Brain pericyte (primary cell): Measurements from ENCODE around the gene POLR3G.

Experiments
- DNase-seq: peaks from one replicate; pipeline ENCODE4 v3.0.0-alpha.2; 2012; ENCODE audit warnings: low read depth, low spot score

The POLR3G gene

GRCh38 chr5:90503596-90503995, 28.9 kb downstream of the POLR3G start:
- no peak for DNase-seq

DNA sequence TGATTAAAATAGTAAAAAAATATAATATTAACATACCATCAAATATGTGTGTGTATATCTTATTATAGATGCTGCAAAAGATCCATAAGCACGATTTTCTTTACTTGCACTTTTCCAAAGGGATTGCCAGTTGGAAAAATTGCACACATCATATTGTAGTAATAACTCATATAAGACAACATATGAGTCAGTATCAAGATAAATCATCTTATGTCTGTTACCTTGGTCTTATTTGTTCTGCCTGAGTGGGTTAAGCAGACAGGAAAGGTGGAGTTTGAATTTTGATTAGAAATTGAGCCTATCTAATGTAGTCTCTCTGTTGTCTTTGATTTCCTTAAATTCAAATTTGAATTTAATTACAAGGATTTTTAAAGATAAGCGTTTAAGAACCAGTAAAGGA, 30.1 kb downstream of the POLR3G start:
- no peak for DNase-seq

DNA sequence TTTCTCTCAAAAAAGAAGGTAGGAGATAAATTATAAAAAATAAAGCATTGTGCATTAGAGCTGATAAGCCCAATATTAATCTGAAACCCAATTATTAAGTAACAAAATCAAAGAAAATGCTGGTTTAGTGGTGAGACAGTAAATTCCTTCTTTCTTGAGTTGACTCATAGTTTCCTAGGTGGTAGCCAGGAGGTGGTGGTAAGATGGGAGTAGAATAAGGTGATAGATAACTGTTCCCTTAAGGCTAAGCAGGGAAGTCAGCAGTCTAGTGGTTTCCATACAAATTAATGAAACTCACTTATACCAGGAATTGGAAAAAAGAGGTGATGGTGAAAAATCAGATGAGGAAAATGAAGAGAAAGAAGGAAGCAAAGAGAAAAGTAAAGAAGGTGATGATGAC, 31.6 kb downstream of the POLR3G start:
- DNase-seq, result no peak

DNA sequence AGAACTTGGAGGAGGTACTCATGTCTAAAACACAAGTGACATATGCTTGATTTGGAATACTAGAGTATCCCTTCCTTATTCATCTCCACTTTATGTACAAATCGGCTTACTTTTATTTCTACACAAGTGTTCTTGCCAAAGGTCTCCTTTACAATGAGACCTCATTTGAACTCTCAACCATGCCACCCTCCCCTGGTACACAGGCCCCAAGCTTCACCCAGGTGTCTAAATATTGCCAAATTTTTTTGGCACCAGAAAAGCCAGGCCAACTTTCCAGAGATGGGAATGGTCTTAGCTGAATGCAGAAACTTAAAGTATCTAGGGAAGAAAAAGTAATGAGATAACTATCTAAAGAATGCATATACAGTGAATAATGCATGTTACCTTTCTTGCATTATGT, 35.8 kb downstream of the POLR3G start:
- no peak for DNase-seq

DNA sequence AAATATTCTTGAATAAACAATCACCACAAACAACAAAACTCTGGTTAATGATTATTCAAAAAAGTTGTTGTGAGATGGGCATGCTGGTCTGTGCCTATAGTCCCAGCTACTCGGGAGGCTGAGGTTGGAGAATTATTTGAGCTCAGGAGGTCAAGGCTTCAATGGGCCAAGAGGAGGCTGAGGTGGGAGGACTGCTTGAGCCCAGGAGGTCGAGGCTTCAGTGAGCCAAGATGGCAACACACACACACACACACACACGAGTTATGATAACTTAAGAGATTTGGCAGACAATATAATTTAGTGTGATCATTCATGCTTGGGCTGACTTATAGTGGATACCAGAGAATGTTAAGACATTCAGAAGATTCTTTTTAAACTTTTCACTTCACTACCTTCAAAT, 39.9 kb downstream of the POLR3G start:
- DNase-seq, result no peak

DNA sequence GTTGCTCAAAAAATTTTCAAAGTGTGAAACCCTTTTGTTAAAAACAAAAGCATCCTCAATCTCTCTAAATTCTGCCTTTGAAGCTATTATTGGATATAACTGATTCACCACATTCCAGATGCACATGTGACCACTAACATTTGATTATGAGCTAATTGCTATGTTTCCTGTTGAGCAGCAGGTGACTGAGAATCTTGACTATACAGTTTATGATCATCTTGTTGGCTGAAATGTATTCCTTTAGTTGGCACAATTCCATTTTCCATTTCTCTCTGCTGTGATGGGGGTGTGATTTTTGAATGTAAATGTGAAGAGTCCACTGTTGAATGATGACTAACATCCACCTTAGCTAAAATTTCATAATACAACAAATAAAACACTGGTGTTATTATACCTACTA, 44.0 kb downstream of the POLR3G start:
- no peak for DNase-seq

DNA sequence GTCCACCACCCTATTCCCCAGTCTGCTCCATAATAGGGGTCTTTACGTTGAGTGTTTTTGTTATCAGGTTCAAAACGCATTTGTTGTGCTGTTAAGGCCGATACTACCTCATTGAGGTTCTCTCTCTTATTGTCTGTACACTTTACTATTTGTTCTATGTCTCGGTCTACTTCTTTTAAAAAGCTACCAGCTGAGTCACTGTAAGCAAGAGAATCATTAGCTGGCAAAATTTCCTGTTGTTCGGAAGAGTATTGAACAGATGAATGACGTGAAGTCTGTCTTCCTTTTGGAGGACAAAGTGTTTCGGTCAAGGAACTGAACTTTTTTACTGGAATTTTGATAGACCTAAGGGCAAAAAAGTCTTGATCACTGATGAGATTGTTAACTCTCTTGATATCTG, 44.4 kb downstream of the POLR3G start:
- DNase-seq, result no peak

GRCh38 chr5:90528601-90529193, 54.0 kb downstream of the POLR3G start:
- no peak for DNase-seq

- DNase-seq, result peak; percentile 90
These were observed 54.7 kb downstream of the POLR3G start, which contains the start of gene LYSMD3 for GRCh38 chr5:90529194-90529938. TSS of gene LYSMD3 (minus strand) at chr5:90529584. CDS start at chr5:90525289, 4,295 bp downstream.

DNA sequence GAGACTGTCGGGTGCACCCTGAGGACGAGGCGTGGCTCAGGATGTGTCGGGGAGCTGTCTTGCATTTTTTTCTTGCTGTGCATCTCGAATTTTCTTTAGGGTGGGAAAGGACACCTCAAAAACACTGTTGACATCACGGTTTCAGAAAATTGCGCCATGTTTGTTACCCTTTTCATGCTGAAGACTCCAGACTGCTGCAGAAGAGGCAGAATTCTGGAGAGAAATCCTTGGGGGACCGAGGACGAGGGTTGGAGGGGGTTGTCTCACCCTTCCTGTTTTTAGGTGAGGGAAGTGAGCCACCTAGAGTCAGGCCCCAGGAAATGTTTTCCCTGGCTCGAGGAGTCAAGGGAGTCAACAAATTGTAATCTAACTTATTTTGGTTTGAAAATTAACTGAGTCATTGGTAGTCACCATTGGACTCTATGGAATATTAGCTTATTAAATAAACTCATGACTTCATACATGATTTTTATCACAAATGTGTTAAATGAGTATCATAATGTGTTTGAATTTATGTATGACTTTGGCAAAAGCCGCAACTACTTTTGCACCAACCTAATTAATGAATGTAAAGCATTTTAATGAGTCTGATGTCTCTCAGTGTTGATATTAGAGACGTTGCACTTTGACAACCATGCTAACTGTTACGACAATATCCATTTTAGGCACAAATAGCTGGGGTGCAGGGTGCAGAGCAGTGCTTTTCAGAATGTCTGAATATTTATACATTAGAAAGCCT, 55.4 kb downstream of the POLR3G start:
- no peak for DNase-seq

- DNase-seq, result no peak
These were observed 56.2 kb downstream of the POLR3G start for GRCh38 chr5:90530736-90531487.

DNA sequence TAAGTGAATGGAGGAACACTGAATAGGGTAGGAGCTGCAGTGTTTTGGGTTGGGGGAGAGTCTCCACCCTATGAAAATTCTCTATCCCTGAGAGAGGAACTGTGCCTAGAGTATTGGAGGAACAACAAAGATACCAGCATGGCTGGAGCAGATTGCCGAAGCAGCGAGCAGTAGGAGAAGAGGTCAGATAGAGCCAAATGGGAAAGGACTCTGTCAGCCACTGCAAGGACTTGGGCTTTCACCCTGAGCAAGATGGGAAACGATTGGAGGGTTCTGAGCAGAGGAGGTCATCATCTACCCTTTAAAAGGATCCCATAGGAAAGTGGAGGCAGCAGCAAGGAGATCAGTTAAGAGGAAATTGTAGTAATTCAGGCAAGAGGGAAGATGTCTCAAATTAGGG, 59.1 kb downstream of the POLR3G start:
- DNase-seq, result no peak

- no peak for DNase-seq
These were observed 60.3 kb downstream of the POLR3G start for GRCh38 chr5:90534922-90535321.

DNA sequence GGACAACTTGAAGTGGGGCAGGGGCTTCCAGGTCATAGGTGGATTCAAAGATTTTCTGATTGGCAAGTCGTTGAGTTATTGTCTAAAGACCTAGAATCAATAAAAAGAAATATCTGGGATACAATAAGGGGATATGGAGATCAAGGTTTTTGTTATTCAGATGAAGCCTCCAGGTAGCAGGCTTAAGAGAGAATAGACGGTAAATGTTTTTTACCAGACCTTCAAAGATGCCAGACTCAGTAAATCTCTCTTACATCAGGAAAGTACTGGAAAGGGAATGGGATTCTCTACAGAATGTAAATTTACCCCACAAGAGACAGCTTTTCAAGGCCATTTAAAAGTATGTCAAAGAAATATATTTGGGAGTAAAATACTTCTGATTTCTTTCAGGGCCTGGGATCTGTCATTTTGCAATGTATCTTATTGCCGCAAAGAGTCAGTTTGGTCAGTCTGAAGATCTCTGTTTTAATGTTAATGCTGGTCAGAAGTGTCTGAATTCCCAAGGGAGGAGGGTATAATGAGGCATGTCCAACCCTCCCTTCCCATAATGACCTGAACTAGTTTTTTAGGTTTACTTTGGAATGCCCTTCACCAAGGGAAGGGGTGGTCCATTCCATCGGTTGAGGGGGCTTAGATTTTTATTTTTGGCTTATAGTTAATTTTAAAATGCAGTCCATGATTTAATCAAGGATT, 68.3 kb downstream of the POLR3G start:
- DNase-seq, result no peak

- no peak for DNase-seq
These were observed 70.8 kb downstream of the POLR3G start for GRCh38 chr5:90545511-90545910.

DNA sequence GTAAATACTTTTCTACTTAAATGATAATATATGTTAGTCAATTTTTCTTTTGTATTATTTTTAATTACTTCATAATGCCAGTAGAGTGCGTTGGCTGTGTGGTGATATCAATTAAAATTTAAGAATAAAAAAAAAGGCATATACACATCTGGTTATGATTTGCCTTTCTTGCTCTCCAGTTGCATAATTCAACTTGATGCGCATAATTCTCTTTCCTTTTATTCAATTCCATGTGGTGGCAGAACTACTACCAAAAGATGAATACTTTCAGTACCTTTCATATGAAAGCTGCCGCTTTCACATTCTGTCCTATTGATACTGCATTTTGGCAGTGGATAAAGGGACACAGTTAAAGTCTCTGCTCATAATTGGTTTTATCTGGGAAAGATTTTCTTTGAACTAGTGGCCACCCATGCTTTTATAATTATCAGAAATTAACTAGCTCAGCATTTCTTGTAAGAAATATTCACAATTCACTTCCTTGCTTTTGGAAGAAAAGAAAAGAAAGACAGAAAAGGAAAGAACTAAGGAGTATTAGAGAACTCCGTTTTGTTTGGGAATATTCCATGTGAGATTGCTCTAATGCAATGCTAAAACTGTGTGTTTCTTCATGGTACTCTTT, 71.7 kb downstream of the POLR3G start:
- no peak for DNase-seq

DNA sequence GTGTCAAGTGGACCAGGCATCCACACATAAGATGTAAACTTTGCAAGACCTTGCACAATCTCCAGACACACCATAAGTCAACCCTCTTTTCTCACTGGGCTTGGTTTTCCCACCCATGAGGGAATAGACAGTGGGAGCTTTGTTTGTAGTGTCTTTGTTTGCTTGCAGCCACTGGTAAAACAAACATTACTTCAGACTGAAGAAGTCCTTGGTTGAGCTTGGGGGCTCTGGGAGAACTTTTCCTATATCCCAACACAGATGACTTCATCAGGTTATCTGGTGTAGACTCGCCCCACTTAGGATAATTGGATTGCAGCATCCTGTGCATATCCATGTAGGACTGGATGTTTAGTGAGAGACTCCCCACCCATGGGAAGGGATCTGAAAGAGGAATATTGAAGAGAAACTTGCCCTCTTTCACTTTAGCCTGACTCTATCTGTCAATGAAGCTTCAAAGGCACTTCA, 72.4 kb downstream of the POLR3G start:
- no peak for DNase-seq

- no peak for DNase-seq
These were observed 73.5 kb downstream of the POLR3G start for GRCh38 chr5:90548069-90548593.

- DNase-seq, result no peak
These were observed 74.6 kb downstream of the POLR3G start for GRCh38 chr5:90549223-90549622.

DNA sequence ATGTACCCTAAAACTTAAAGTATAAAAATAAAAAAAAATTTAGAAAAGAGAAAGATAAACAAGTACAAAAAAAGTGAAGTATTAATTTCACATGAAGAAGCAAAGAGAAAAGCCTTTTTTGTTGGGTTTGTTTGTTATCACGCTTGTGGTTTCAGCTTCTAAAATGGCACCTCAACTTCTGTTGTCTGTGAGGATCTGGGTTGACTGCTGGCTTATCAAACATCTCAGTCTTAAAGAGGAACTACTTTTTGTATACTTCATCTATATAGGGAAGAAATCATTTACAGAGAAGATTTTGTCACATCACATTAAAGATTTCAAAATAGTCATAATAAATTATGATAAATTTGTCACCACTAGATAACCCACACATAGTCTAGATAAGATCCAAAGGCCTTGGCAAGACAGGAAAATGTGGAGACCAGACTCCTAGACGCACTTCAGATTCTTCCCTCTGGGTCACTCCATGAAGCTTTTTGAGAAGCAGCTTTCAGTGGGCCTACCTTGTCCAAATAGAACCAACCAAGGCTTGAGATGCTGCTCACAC, 75.1 kb downstream of the POLR3G start:
- no peak for DNase-seq
